Tongue (tissue), 2 donors: ENCODE measurements around the gene UBE2L3. TPM values are rescaled to one million over a fixed set of nuclear protein-coding genes. Genes with fewer than 3 reads are reported as not detected.

ENCODE experiments used
- DNase-seq: peaks from one replicate; pipeline ENCODE4 v3.0.0-alpha.2; 2015
- total RNA-seq: library from RNA; depleted of rRNA; stranded (reverse); fragments of >200 nt; gene quantifications from one replicate; pipeline ENCODE4 v1.2.3, GENCODE V29; 2014

The UBE2L3 gene
- total RNA-seq, 1 donor from 2014 or later: 27.9 TPM

DNA sequence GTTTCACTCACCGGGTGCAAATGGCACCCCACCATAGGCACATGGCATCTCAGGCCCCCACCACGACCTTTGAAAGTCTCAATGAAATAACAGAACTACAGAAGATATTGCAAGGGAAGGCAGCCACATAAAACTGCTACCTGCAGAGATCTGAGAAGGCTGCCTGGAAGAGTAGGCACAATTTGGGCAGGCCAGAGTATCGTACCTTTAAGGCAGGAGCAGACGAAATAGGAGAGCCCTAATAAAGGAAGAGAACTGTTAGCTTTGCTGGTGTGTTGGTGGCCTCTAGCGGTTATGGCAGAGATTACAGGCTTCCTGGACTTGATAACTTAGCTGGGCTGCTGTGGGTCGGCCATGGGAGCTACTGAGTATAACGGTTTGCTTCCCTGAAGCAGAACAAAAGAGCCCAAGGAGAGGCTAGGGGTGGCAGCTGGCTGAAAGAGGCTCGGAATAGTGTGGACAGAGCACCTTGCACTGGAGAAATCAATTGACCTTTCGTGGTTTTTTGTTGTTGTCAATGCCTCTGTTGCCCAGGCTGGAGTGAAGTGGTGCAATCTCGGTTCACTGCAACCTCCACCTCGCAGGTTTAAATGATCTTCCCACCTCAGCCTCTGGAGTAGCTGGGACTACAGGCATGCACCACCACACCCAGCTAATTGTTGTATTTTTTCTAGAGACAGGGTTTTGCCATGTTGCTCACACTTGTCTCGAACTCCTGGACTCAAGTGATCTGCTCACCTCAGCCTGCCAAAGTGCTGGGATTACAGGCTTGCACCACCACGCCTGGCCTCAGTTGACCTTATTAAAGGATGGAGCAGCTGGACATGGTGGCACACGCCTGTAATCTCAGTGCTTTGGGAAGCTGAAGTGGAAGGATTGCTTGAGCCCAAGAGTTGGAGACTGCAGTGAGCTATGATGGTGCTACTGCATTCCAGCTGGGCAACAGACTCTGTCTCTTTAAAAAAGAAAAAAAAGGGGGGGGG lies 79.4 kb downstream of the UBE2L3 start:
- DNase-seq: peak; percentile 94

DNA sequence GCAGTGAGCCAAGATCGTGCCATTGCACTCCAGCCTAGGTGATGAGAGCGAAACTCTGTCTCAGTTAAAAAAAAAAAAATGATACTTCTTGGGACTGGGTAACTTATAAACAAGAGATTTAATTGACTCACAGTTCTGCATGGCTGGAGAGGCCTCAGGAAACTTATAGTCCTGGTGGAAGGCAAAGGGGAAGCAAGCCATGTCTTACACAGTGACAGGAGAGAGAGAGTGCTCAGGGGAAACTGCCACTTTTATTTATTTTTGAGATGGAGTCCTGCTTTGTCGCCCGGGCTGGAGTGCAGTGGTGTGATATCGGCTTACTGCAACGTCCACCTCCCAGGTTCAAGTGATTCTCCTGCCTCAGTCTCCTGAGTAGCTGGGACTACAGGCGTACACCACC lies 82.8 kb downstream of the UBE2L3 start:
- no peak for DNase-seq

DNA sequence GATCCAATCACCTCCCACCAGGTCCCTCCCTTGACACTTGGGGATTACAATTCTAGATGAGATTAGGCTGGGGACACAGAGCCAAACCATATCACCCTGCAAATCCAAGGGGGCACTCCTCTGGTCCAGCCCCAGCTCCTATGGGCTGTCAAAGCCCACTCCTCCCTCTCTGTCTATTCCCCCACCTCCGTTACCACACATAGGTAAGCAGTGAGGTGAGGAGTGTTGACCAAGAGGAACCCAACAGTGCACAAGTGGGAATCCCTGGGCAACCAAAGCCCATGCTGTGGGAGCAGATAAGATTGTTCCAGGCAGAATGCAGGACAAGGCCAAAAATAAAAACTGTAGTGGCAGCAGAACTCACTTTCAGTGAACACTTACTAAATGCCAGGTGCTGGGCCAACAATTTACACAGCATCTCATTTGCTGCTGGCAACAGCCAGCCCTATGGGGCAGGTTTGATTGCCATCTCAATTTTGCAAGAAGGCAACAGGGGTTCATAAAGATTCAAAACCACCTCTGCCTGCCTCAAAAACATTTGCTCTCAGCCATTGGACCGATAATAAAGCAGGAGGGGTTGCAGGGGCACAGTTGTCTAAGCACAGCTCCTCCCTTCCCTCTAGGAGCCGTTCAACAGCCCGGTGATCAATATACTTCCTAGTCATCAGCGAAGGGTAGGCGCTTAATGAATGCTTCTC lies 83.5 kb downstream of the UBE2L3 start:
- no peak for DNase-seq

DNA sequence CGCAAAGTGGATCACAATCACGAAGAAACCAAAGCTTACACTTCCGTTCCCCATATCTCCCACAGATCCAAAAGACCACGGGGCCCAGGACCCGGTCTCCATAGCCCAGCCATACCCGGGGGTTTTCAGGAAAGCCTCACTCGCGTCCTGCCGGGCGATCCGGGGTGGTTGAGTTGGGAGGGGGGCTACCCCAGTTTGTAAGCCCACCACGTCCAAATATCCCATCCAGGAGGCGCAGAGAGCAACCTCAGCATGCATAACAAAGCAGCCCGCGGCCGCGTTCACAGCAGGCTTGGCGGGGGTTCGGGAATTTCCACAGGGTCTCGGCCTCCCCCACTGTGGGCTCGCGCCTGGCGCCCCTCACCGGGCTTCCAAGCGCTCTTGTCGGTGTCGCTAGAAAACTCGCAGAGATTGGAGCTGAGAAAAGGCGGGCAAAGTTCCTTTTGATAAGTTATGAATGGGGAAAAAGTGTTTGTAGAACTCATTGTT lies 84.1 kb downstream of the UBE2L3 start:
- peak; percentile 33 for DNase-seq

DNA sequence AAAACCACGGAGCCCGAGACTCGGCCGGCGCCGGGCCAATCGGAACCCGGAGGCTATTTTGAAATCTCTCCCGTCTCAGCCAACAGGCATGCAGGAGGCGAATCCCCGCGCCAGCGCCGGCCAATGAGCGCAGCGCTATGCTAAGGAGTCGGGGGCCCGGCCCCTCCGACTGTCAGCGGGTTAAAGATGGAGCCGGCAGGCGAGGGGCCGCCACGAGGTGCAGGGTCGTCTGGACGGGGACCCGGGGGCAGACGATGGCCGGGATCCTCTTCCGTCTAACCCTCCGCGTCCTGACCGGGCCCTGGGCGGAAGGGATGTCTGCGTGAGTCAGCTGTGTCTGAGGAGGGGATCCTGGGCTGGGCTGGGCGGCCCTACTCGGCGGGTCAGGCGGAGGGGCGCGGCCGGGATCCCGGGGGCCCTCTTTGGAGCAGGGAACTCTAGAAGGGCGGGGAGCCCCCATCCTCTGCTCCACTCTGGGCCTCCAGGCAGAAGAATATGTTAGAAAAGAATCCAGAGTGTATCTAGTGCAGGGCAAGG lies 84.6 kb downstream of the UBE2L3 start:
- peak; percentile 96 for DNase-seq

DNA sequence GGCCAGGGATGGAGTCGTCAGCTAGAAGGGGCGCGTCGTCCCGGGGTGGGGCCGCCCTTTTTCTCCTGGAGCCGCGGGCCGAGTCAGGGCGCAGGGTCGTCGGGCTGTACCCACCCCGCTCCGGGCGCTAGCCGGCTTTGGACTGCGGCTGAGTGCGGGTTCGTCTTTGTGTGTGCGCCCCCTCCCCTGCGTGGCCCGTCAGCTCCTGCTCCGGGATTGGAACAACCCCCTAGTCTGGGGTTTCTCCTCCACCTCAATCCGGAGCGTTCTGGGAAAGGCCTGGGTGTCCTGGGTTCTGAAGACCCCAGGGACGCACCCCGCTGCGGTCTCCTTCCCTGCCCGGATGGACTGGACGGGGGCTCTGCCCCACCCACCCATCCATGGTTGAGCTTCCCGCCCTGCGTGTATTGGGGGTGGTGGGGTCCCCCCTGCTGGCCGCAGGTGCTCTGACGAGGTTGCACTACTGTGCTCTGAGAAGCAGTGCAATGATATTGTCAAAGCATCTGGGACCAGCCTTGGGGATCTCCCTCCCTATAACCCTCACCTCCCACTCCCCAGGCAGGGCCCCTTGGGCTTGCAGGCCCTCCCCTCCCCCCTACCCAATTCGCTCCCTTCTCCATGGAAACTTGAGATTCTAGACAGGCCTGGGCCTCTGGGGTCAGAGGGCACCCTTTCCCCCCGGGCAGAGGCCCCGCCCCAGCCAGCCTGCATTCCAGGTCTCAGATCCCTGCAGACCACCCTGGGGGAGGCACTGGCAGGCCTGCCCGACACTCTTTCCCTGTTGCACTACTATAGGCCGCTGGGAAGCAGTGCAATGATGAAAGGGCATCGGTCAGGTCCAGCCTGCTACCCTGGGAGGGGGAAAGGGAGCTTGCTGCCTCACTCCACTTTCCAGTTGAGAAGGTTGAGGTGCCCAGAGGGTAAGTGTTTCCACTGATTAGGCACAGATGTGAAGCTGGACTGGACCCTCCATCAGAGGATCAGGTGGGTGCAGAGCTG lies 85.3 kb downstream of the UBE2L3 start:
- DNase-seq: no peak

DNA sequence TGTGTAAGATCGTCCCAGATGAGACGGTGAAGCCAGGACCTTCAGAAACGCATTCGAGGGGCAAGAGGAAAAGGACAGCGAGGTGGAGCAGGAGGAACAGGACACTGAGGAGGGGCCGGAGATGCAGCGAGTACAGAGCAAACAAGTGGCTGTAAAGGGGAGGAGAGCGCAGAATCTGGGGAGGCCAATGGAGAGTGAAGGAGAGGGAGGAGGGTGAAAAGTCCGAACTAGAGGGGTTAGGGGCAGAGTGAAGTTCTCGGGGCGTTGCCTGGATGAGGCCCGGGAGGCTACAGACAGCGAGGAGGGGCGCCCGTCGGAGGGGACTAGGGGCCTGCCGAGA lies 89.5 kb downstream of the UBE2L3 start:
- no peak for DNase-seq

DNA sequence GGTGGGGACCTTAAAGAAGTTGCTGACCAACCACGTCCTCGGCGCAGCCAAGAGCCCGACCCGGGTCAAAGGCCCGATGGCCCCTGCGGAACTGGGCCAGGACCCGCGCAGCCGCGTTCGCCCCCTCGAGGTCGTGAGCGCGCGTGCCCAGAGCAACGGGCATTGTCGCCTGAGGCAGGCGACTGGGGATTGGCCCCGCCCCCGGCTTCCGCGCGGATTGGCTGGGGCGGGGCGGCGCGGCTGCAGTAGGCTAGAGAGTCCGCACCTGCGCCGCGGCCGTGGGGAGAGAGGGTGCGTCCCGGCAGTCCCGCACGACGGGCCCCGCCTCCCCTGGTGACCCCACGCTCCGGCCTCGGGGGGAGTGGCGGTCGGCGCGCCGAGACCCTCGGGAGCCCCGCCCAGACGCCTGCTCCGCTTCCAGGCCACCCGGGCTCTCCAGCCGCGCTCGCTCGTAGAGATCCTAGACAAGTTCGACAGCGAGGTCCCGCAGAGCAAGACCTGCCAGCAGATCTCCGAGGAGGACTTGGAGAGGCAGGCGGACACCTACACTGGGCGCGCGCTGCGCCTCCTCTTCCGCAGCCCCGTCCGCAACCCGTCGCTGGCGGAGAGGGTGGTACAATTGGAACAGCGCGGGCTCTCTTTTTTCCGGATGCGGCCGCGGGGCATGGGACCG lies 90.0 kb downstream of the UBE2L3 start:
- DNase-seq: peak; percentile 81

DNA sequence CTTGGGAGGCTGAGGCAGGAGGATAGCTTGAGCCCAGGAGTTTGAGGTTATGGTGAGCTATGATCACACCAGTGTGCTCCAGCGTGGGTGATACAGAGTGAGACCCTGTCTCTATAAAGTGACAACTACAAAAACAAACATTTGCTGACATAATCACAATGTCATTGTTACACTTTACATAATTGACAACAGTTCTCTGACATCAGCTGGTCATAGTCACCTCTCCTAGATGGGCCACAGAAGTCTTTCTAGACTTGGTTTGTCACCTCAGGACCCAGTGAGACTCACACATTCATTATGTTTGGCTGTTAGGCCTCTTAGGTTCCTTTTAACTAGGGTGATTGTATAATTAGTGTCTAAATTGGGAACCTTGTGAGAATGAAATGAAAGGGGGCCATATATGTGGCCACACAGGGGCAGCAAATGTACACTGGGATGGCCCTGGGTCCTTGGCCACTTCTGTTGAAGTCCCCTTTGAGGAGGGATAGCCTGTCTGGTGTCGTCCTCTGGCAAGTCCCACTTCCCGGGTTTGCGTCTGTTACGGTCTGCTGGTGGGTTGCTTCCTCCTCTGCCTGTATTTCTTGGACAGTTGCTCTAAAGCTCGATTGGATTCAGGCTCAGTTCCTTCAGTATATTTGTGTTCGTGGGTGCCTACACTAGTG lies 92.5 kb downstream of the UBE2L3 start:
- no peak for DNase-seq

DNA sequence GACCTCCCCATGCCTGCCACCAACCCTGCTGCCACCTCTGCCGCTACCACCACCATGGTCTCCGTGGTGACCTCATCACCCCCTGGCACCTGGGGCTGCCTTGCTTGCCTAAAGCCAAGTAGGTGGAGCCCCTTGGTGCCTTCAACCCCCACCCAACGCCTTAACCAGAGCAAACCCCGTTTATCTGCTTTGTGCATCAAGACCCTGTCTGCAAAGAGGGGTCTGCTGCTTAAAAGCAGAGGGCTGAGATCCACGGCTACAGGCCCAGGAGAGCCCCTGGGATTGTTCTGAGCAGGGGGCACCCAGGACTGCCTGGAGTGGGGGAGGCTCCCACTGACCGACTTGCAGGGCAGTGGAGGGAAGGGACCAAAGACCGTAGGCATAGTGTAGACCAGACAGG lies 93.4 kb downstream of the UBE2L3 start:
- no peak for DNase-seq

DNA sequence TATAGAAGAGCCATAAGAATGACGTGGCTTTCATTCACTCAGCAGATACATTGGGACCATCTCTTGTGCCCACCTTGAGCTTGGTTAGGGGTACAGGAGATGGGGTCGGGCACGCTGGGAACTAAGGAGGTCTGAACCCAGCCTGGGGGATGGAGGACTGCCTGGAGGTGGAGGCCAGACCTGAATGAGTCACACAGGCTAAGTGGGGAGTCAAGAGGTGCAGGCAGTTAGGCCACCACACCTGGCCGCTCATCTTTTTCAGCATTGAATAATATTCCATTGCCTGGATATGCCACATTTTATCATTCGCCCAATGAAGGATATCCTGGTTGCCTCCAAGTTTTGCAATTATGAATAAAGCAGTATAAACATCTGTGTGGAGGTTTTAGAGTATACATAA lies 94.5 kb downstream of the UBE2L3 start:
- no peak for DNase-seq

DNA sequence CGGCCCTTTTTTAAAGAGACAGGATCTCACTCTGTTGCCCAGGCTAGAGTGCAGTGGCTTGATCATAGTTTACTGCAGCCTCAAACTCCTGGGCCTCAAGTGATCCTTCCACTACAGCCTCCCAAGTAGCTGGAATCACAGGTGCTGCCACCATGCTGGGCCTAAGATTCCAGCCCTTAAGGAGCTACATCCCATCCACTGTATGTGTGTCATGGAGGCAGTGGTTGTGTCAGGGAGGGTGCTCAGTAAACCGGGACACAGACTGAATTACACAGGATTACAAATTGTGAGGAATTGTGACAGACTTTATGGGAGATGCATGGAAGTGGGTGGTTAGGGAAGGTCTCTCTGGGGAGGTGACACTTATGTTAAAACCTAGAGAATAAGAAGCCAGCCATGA lies 96.2 kb downstream of the UBE2L3 start:
- no peak for DNase-seq

DNA sequence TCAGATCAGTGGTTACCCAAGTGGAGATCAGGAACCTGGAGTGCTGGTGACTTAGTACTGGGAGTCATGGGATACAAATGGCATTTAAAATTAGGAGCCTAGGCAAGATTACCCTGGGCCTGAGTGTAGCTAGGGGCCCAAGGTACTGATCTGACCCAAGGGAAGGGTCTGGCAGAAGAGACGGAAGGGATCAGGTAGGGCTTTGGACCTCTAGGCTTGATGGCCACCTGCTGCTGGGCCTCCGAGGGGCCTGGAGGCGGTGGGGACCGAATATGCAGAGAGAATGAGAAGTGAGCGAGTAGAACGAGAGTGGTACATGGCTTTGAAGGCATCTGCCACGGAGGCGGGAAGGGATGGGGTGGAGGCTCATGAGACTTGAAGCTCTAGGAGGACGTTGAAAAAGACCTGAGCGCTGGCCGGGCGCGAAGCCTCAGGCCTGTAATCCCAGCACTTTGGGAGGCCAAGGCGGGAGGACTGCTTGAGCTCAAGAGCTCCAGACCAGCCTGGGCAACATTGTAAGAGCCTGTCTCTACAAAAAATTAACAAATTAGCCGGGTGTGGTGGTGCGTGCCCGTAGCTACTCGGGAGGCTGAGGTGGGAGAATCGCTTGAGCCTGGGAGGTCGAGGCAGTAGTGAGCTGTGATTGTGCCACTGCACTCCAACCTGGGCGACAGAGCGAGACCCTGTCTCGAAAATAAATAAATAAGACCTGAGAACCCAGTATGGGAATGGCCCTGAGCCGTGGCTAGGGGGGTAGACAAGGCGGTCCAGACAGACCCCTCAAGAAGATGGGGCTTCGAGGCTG lies 97.7 kb downstream of the UBE2L3 start:
- no peak for DNase-seq

DNA sequence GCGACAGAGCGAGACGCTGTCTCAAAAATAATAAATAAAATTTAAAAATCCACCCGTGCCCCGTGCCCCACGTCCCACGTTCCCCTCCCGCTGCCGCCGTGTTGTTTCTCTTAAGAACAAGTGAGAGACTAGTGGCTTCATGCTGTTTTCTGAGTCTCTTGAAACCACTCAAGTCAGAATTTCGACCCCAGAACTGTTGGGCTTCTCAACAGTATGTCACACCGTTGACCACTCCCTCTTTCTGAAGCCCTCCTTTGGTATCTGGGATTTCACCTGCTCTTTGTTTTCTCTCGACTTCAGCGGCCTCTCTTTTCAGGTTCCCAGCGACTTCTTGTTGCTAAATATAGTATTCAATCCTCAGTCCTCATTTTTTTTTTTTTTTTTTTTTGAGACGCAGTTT lies 99.3 kb downstream of the UBE2L3 start:
- DNase-seq: no peak

DNA sequence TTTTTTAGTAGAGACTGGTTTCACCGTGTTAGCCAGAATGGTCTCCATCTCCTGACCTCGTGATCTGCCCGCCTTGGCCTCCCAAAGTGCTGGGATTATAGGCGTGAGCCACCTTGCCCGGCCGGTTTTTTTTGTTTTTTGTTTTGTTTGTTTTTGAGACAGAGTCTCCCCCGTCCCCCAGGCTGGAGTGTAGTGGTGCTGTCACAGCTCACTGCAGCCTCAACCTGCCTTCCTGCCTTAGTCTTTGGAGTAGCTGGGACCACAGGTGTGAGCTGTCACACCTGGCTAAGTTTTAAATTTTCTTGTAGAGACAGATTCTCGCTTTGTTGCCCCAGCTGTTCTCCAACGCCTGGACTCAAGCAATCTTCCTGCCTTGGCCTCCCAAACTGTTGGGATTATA lies 101.5 kb downstream of the UBE2L3 start:
- no peak for DNase-seq

DNA sequence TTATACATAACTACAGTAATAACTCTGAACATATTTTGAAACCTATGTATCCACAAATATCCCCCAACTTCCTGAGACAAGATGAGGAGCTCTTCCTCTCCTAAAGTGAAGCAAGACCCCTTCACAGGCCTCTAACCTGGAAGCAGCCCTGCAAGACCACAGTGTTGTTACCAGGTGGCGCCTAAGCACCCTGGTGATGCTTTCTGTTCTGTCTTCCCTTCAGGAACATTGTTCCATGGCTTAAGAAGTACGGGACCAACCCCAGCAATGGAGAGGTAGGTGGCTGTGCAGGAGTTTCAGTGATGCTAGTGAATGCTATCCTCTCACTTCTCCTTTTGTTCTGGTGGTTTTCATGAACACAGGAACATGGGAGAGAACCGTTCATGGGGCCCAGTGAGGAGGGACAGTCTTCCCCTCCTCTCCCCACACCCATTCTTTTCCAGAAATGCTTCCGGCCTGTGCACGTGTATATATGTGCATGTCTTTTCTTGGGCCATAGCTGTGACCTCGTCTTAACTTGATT lies 104.7 kb downstream of the UBE2L3 start:
- DNase-seq: no peak
